ENCODE results near the gene BMPR1A. TPM values are rescaled to one million over a fixed set of nuclear protein-coding genes. Genes with fewer than 3 reads are reported as not detected.

Gene BMPR1A
- total RNA-seq, 4 donors from 2014 or later: 21.1 to 33.3 (median 26.7) TPM

DNA sequence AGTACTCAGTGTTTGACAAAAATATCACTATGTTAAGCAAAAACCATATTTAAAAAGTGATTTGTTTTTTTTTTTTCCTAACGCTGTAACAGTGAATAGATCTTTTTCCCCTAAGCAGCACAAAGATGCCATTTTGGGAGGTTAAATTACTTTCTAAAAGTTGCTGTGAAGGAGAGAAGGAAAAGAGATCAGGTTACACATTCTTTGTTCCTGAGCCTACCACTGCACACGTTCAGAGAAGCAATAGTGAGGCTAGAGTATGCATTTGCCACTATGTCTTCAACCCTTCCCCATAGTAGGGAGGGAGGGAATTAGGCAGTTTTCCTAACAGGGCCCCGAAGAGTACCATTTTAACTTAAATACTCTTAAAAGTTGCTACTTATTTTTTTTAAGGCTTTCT, 38.9 kb downstream of the BMPR1A start:
- Histone ChIP-seq H3K36me3 (no peaks in the 10 kb centered on the region), H3K4me1 (peaks cover 15% of the 10 kb centered on the region), H3K27me3 (no peaks in the 10 kb centered on the region), H3K9me3 (no peaks in the 10 kb centered on the region), H3K4me3 (no peak overlapping the region), H3K27ac (no peak overlapping the region)
- TF ChIP-seq POLR2AphosphoS5 (IDR thresholded peaks at IDR 0.05): no peak
- TF ChIP-seq, protein P1, sequence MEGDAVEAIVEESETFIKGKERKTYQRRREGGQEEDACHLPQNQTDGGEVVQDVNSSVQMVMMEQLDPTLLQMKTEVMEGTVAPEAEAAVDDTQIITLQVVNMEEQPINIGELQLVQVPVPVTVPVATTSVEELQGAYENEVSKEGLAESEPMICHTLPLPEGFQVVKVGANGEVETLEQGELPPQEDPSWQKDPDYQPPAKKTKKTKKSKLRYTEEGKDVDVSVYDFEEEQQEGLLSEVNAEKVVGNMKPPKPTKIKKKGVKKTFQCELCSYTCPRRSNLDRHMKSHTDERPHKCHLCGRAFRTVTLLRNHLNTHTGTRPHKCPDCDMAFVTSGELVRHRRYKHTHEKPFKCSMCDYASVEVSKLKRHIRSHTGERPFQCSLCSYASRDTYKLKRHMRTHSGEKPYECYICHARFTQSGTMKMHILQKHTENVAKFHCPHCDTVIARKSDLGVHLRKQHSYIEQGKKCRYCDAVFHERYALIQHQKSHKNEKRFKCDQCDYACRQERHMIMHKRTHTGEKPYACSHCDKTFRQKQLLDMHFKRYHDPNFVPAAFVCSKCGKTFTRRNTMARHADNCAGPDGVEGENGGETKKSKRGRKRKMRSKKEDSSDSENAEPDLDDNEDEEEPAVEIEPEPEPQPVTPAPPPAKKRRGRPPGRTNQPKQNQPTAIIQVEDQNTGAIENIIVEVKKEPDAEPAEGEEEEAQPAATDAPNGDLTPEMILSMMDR (IDR thresholded peaks at IDR 0.05): no peak
- TF ChIP-seq EP300 (IDR thresholded peaks at IDR 0.05): no peak
- no peak for TF ChIP-seq POLR2A (IDR thresholded peaks at IDR 0.05)
- 33% methylated on average over 3 of the region's 3 CpGs for WGBS
- DNase-seq (ENCODE audit: low spot score in 2 of 2): no peak

DNA sequence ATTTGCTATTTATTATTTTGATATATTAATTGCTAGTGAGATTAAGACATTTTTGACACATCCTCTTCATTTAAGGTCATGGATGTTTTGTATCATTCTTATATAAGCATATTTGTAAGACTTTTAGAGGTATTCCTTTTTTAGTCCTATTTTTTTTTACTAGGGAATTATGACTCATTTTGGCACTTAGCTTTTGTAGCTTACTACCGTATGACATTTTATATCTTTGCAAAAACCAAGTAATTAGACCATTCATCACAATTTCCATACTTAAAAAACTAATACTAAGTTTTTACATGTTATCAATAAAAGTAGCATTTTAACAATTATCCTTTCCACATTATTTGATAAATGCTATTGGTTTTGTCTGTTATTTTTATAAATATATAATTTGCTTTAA, 41.6 kb downstream of the BMPR1A start:
- Histone ChIP-seq H3K36me3 (no peaks in the 10 kb centered on the region), H3K27ac (no peak overlapping the region)
- 23% methylated on average over 1 of the region's 1 CpG for WGBS

DNA sequence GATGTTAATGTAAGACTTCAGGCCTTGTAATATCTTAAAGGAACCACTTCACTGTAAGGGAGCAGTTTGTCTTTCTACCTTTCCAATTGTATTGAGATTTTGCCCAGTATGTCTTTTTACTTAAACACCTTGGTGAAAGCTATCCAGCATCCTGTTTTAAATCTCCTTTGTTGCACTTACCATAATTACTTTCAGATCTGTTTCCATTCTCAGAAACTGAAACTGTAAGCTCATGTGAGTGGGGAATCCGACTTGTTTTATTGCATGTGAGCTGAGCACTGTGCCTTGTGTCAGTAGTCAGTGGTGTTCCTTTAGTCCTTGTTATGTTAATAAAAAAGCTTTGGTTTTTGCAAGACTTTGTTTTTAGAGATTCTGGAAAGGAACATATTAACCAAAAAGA, 42.2 kb downstream of the BMPR1A start:
- no peak for DNase-seq (ENCODE audit: low spot score in 2 of 2)
- no peaks in the 10 kb centered on the region for H3K36me3 ChIP-seq
- H3K4me3 ChIP-seq: no peak overlapping the region
- no peaks in the 10 kb centered on the region for H3K27me3 ChIP-seq
- H3K4me1 ChIP-seq: peaks cover 15% of the 10 kb centered on the region
- TF ChIP-seq EP300 (IDR thresholded peaks at IDR 0.05) (no peak), POLR2AphosphoS5 (IDR thresholded peaks at IDR 0.05) (no peak), POLR2A (IDR thresholded peaks at IDR 0.05) (no peak)
- TF ChIP-seq, protein P1 (IDR thresholded peaks at IDR 0.05): no peak
- no peak overlapping the region for H3K27ac ChIP-seq
- no peaks in the 10 kb centered on the region for H3K9me3 ChIP-seq
- 15% methylated on average over 1 of the region's 1 CpG for WGBS

More for the DNA sequence above, 41.6 kb downstream of the BMPR1A start:
- peaks cover 15% of the 10 kb centered on the region for H3K4me1 ChIP-seq
- TF ChIP-seq POLR2AphosphoS5 (IDR thresholded peaks at IDR 0.05) (no peak), EP300 (IDR thresholded peaks at IDR 0.05) (no peak), POLR2A (IDR thresholded peaks at IDR 0.05) (no peak)
- TF ChIP-seq, protein P1 (IDR thresholded peaks at IDR 0.05): no peak
- H3K9me3 ChIP-seq: no peaks in the 10 kb centered on the region
- H3K27me3 ChIP-seq: no peaks in the 10 kb centered on the region
- H3K4me3 ChIP-seq: no peak overlapping the region
- no peak for DNase-seq (ENCODE audit: low spot score in 2 of 2)

DNA sequence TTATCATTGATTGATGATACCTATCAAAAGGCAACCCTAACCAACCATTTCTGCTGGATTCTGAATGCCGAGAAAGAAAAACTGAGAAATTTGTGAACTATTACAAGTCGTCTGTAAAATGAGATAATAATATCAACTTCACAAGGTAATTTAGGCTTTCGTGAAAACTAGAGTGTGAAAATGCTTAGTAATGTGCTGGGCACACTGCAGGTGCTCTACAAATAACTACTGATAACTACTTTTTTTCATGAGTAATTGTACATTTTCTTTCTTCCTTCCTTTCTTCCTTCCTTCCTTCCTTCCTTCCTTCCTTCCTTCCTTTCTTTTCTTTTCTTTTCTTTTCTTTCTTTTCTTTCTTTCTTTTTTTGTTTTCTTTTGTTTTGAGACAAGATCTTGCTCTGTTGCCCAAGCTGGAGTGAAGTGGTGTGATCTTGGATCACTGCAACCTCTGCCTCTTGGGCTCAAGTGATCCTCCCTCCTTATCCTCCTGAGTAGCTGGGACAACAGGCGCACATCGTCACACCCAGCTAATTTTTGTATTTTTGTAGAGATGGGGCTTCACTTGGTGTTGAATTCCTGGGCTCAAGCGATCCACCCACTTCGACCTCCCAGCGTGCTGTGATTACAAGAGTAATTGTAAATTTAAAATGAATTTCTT, 42.9 kb downstream of the BMPR1A start:
- 82% methylated on average over 8 of the region's 8 CpGs for WGBS
- H3K27me3 ChIP-seq: no peaks in the 10 kb centered on the region
- H3K9me3 ChIP-seq: no peaks in the 10 kb centered on the region
- no peak for DNase-seq (ENCODE audit: low spot score in 2 of 2)
- no peaks in the 10 kb centered on the region for H3K36me3 ChIP-seq
- no peak overlapping the region for H3K4me3 ChIP-seq
- peaks cover 15% of the 10 kb centered on the region for H3K4me1 ChIP-seq
- H3K27ac ChIP-seq: no peak overlapping the region
- TF ChIP-seq EP300 (IDR thresholded peaks at IDR 0.05): no peak
- TF ChIP-seq, protein P1 (IDR thresholded peaks at IDR 0.05): no peak
- no peak for TF ChIP-seq POLR2AphosphoS5 (IDR thresholded peaks at IDR 0.05)
- no peak for TF ChIP-seq POLR2A (IDR thresholded peaks at IDR 0.05)

DNA sequence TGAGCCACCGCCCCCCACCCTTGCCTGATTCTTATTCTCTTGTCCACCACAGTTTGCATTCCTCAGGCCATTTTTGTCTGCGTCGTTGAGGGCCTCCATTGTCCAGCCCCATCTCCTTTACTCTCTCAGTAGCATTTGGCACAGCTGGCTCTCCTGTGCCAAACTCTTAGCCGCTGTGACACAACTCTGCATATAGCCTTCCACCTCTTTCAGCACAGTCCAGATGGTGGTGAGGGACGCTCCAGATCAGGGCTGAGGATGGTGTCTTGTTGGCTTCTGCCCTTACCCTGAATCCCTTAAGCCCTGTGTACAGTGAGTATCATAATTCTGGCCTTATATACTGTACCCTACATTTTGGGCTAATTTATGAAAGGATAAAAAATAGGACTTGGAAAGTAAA, 45.6 kb downstream of the BMPR1A start:
- no peaks in the 10 kb centered on the region for H3K36me3 ChIP-seq
- TF ChIP-seq POLR2A (IDR thresholded peaks at IDR 0.05) (no peak), EP300 (IDR thresholded peaks at IDR 0.05) (no peak)
- no peaks in the 10 kb centered on the region for H3K27me3 ChIP-seq
- H3K4me3 ChIP-seq: no peak overlapping the region
- DNase-seq (ENCODE audit: low spot score in 2 of 2): no peak
- peaks cover 15% of the 10 kb centered on the region for H3K4me1 ChIP-seq
- WGBS: 96% methylated on average over 5 of the region's 5 CpGs
- H3K9me3 ChIP-seq: no peaks in the 10 kb centered on the region
- H3K27ac ChIP-seq: no peak overlapping the region

Measured in suprapubic skin (tissue), 4 donors.